Peyer's patch (tissue), 4 donors: ENCODE data around the gene BMP7. TPM values are rescaled to one million over a fixed set of nuclear protein-coding genes. Genes with fewer than 3 reads are reported as not detected.

Experiments
- DNase-seq, 3 donors: peaks; one replicate each; pipeline ENCODE4 v3.0.0-alpha.2; 2017 to 2019
- H3K27ac ChIP-seq, 4 donors: fragments of 200-600 bp; sonication (generic); one replicate each; pipeline ENCODE4 v1.5.1; 2016 to 2019
- H3K27me3 ChIP-seq, 2 donors: fragments of 200-600 bp; sonication (generic); one replicate each; pipeline ENCODE4 v1.5.1; 2019
- H3K36me3 ChIP-seq, 3 donors: fragments of 200-600 bp; sonication (generic); one replicate each; pipeline ENCODE4 v1.5.1; 2016 to 2019
- H3K4me1 ChIP-seq, 4 donors: fragments of 200-600 bp; sonication (generic); one replicate each; pipeline ENCODE4 v1.5.1; 2016 to 2019
- H3K4me3 ChIP-seq, 4 donors: fragments of 200-600 bp; sonication (generic); 1 replicate in 3 of 4; 2 replicates in 1 of 4; pipeline ENCODE4 v1.5.1; 2016 to 2019; ENCODE audit warnings: mild to moderate bottlenecking in 1 of 4
- H3K9me3 ChIP-seq, 4 donors: fragments of 200-600 bp; sonication (generic); one replicate each; pipeline ENCODE4 v1.5.1; 2016 to 2019; ENCODE audit warnings: mild to moderate bottlenecking in 1 of 4
- CTCF ChIP-seq, 6 experiments: fragments of 450-650 bp in 4 of 6; fragments of 200-600 bp in 2 of 6; sonication (generic) in 1 of 6; IDR thresholded peaks; one replicate each; pipeline ENCODE4 v1.5.1; 2017 to 2019; ENCODE audit warnings: antibody characterized with exemption in 6 of 6, mild to moderate bottlenecking in 3 of 6, moderate library complexity in 1 of 6
- POLR2A ChIP-seq, 2 donors: fragments of 450-650 bp; IDR thresholded peaks; one replicate each; pipeline ENCODE4 v1.5.1; 2017; ENCODE audit warnings: antibody characterized with exemption in 2 of 2, mild to moderate bottlenecking in 2 of 2, moderate library complexity in 2 of 2
- total RNA-seq, 4 donors: library from RNA; depleted of rRNA; stranded (reverse); fragments of >200 nt; gene quantifications; one replicate each; pipeline ENCODE4 v1.1.0, GENCODE V29; 2016

BMP7 gene
- total RNA-seq, 4 donors from 2014 or later, result 0.67 to 2.7 TPM; not detected in 2

- H3K36me3 ChIP-seq, result no peaks in the 10 kb centered on the region
- H3K4me3 ChIP-seq, result no peak overlapping the region
- H3K4me1 ChIP-seq, result no peaks in the 10 kb centered on the region
- H3K27me3 ChIP-seq, result no peaks in the 10 kb centered on the region
- no peak for TF ChIP-seq POLR2A (IDR thresholded peaks at IDR 0.05)
- no peak for TF ChIP-seq CTCF (IDR thresholded peaks at IDR 0.05)
- no peak for DNase-seq
- H3K27ac ChIP-seq, result no peak overlapping the region
- no peaks in the 10 kb centered on the region for H3K9me3 ChIP-seq
These were observed 12.0 kb upstream of the BMP7 start for GRCh38 chr20:57278457-57278856.

- Histone ChIP-seq H3K4me3 (no peak overlapping the region), H3K36me3 (no peaks in the 10 kb centered on the region), H3K27me3 (no peaks in the 10 kb centered on the region), H3K9me3 (no peaks in the 10 kb centered on the region), H3K4me1 (no peaks in the 10 kb centered on the region), H3K27ac (no peak overlapping the region)
- no peak for DNase-seq
- TF ChIP-seq POLR2A (IDR thresholded peaks at IDR 0.05), result no peak
These were observed 11.1 kb upstream of the BMP7 start for GRCh38 chr20:57277398-57278105.

GRCh38 chr20:57276221-57276620 lies 9.8 kb upstream of the BMP7 start:
- Histone ChIP-seq H3K27me3 (no peaks in the 10 kb centered on the region), H3K27ac (no peak overlapping the region), H3K36me3 (no peaks in the 10 kb centered on the region), H3K4me1 (no peaks in the 10 kb centered on the region), H3K4me3 (no peak overlapping the region), H3K9me3 (no peaks in the 10 kb centered on the region)
- DNase-seq, result no peak
- TF ChIP-seq CTCF (IDR thresholded peaks at IDR 0.05), result no peak
- no peak for TF ChIP-seq POLR2A (IDR thresholded peaks at IDR 0.05)

GRCh38 chr20:57275813-57276212 lies 9.4 kb upstream of the BMP7 start:
- TF ChIP-seq POLR2A (IDR thresholded peaks at IDR 0.05), result no peak
- no peak for TF ChIP-seq CTCF (IDR thresholded peaks at IDR 0.05)

GRCh38 chr20:57275334-57275733 lies 8.9 kb upstream of the BMP7 start:
- Histone ChIP-seq H3K9me3 (no peaks in the 10 kb centered on the region), H3K4me1 (no peaks in the 10 kb centered on the region), H3K4me3 (no peak overlapping the region), H3K36me3 (no peaks in the 10 kb centered on the region), H3K27ac (no peak overlapping the region), H3K27me3 (no peaks in the 10 kb centered on the region)
- TF ChIP-seq POLR2A (IDR thresholded peaks at IDR 0.05), result no peak
- no peak for TF ChIP-seq CTCF (IDR thresholded peaks at IDR 0.05)
- DNase-seq, result no peak

More at GRCh38 chr20:57275813-57276212, 9.4 kb upstream of the BMP7 start:
- H3K9me3 ChIP-seq, result no peaks in the 10 kb centered on the region
- no peaks in the 10 kb centered on the region for H3K36me3 ChIP-seq
- no peak overlapping the region for H3K27ac ChIP-seq
- no peak overlapping the region for H3K4me3 ChIP-seq
- no peak for DNase-seq
- no peaks in the 10 kb centered on the region for H3K4me1 ChIP-seq
- H3K27me3 ChIP-seq, result no peaks in the 10 kb centered on the region

GRCh38 chr20:57274846-57275245 lies 8.4 kb upstream of the BMP7 start:
- Histone ChIP-seq H3K4me1 (no peaks in the 10 kb centered on the region), H3K36me3 (no peaks in the 10 kb centered on the region), H3K4me3 (no peak overlapping the region), H3K27ac (no peak overlapping the region), H3K9me3 (no peaks in the 10 kb centered on the region), H3K27me3 (no peaks in the 10 kb centered on the region)
- TF ChIP-seq POLR2A (IDR thresholded peaks at IDR 0.05) (no peak), CTCF (IDR thresholded peaks at IDR 0.05) (no peak)
- no peak for DNase-seq
